Esophagus squamous epithelium (tissue), 5 donors: ENCODE data around the gene SLC25A45. TPM values are rescaled to one million over a fixed set of nuclear protein-coding genes. Genes with fewer than 3 reads are reported as not detected.

Source experiments
- DNase-seq: peaks from one replicate; lab custom pipeline; 2025; lab: John Stamatoyannopoulos, UW
- H3K27ac ChIP-seq, 4 donors: fragments of 200-600 bp; sonication (generic); one replicate each; pipeline ENCODE4 v1.5.1; 2016 to 2019; ENCODE audit warnings: mild to moderate bottlenecking in 1 of 4
- H3K27me3 ChIP-seq, 4 donors: fragments of 200-600 bp; sonication (generic); 1 replicate in 3 of 4; 2 replicates in 1 of 4; pipeline versions ENCODE4 v1.5.1 to v1.6.0; 2017 to 2021; ENCODE audit warnings: antibody characterized with exemption in 1 of 4
- H3K36me3 ChIP-seq, 3 donors: fragments of 200-600 bp; sonication (generic); one replicate each; pipeline ENCODE4 v1.5.1; 2016 to 2019
- H3K4me1 ChIP-seq, 3 donors: fragments of 200-600 bp; sonication (generic); one replicate each; pipeline ENCODE4 v1.5.1; 2017 to 2019
- H3K4me3 ChIP-seq, 4 donors: fragments of 200-600 bp; sonication (generic); 1 replicate in 3 of 4; 2 replicates in 1 of 4; pipeline ENCODE4 v1.5.1; 2016 to 2019; ENCODE audit warnings: mild to moderate bottlenecking in 2 of 4, moderate library complexity in 1 of 4
- H3K9me3 ChIP-seq, 3 donors: fragments of 200-600 bp; sonication (generic); one replicate each; pipeline ENCODE4 v1.5.1; 2016 to 2019
- POLR2A ChIP-seq, 4 donors: fragments of 450-650 bp; IDR thresholded peaks; one replicate each; pipeline ENCODE4 v1.6.1; 2017; ENCODE audit warnings: antibody characterized with exemption in 4 of 4, mild to moderate bottlenecking in 4 of 4, moderate library complexity in 3 of 4
- WGBS, 2 donors: methylation state at CpG; one replicate each; pipeline ENCODE4 v1.1.5; 2018; 5-methylcytosine and 5-hydroxymethylcytosine counted together
- intact Hi-C: fragments of 100-400 bp; cut with DNase I; formaldehyde crosslinking; loops from one replicate; pipeline ENCODE4 v1.15.0; 2022
- total RNA-seq, 4 donors: library from RNA; depleted of rRNA; stranded (reverse); fragments of >200 nt; gene quantifications; one replicate each; pipeline ENCODE4 v1.1.0, GENCODE V29; 2016
- TF ChIP-seq, protein P1 (sequence below), 6 experiments: fragments of 450-650 bp in 4 of 6; fragments of 200-600 bp in 2 of 6; sonication (generic) in 2 of 6; IDR thresholded peaks; one replicate each; pipeline ENCODE4 v1.5.1; 2016 to 2019; ENCODE audit warnings: antibody characterized with exemption in 6 of 6, mild to moderate bottlenecking in 4 of 6, moderate library complexity in 4 of 6
- donor health status: DM: yes; HTN: yes; CAD: no.

The SLC25A45 gene
- total RNA-seq, 4 donors from 2014 or later: 1.9 to 7.7 (median 4.0) TPM

DNA sequence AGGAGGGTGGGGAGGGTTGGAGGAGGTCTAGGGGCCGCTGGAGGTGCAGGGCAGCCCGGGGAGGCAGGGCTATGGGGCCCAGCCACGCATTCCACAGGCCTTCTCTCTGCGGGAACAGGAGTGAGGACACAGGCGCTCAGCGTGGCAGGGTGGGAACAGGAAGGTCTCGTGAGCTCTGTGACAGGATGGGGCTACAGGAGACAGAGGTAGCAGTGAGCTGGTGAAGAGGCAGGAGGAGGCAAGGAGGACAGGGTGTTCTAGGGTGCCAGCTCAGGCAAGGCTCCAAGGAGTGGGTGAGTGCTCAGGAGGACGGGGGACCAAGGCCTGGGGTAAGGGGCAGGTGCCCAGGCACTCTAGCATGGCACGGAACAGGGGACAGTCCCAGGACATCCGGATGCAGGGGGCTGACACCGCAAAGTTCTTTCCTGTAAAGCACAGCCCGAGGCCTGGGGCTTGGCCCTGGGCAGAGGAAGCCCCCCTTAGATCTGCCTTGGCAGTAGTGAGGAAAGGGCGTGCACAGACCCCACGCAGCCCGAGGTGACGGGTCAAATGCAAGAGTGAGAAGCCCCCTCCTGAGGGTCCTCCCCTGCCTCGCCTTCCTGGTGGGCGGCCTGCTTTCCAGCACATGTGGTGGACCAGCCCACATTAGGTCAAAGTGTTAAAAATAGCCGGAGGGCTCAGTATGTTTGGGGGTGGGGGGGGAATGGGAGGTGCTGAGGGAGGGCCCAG is 35.4 kb upstream of the SLC25A45 start:
- DNase-seq: no peak
- WGBS, 2 donors: 13 to 27% methylated on average over 9 to 13 of the region's 19 CpGs
- H3K4me1 ChIP-seq: peaks cover 44 to 74% (median 50%) of the 10 kb centered on the region in 3 donors
- intact Hi-C loops: loop anchor here (5.0 kb wide), 1 partner anchor 36 kb away; the partner anchor contains the start of gene SLC25A45
- H3K27ac ChIP-seq: peak overlapping the region; percentile 99 to 100 (median 100)
- H3K36me3 ChIP-seq: peaks cover 0 to 14% (median 0%) of the 10 kb centered on the region in 3 donors
- H3K27me3 ChIP-seq: no peaks in the 10 kb centered on the region
- peak in 1 of 4 donors; percentile 47 for TF ChIP-seq POLR2A (IDR thresholded peaks at IDR 0.05)
- TF ChIP-seq, protein P1, sequence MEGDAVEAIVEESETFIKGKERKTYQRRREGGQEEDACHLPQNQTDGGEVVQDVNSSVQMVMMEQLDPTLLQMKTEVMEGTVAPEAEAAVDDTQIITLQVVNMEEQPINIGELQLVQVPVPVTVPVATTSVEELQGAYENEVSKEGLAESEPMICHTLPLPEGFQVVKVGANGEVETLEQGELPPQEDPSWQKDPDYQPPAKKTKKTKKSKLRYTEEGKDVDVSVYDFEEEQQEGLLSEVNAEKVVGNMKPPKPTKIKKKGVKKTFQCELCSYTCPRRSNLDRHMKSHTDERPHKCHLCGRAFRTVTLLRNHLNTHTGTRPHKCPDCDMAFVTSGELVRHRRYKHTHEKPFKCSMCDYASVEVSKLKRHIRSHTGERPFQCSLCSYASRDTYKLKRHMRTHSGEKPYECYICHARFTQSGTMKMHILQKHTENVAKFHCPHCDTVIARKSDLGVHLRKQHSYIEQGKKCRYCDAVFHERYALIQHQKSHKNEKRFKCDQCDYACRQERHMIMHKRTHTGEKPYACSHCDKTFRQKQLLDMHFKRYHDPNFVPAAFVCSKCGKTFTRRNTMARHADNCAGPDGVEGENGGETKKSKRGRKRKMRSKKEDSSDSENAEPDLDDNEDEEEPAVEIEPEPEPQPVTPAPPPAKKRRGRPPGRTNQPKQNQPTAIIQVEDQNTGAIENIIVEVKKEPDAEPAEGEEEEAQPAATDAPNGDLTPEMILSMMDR (IDR thresholded peaks at IDR 0.05): no peak
- H3K4me3 ChIP-seq: peak overlapping the region; percentile 5 to 95 (median 84)
- H3K9me3 ChIP-seq: no peaks in the 10 kb centered on the region

- Histone ChIP-seq H3K9me3 (no peaks in the 10 kb centered on the region), H3K4me3 (peak overlapping the region; percentile 18 to 95 (median 84)), H3K27me3 (no peaks in the 10 kb centered on the region), H3K36me3 (peaks cover 4 to 21% (median 5%) of the 10 kb centered on the region in 3 donors), H3K4me1 (peaks cover 44 to 77% (median 50%) of the 10 kb centered on the region in 3 donors), H3K27ac (peak overlapping the region; percentile 99 to 100 (median 100))
- intact Hi-C loops: loop anchor here (5.0 kb wide), 1 partner anchor 35 kb away; the partner anchor contains the start of gene SLC25A45
- WGBS, 2 donors: 17 to 18% methylated on average over 6 to 10 of the region's 14 CpGs
- no peak for TF ChIP-seq POLR2A (IDR thresholded peaks at IDR 0.05)
- TF ChIP-seq, protein P1 (IDR thresholded peaks at IDR 0.05): no peak
- no peak for DNase-seq
These were observed 34.6 kb upstream of the SLC25A45 start for GRCh38 chr11:65416841-65417701.

GRCh38 chr11:65416341-65416824 is 33.9 kb upstream of the SLC25A45 start:
- Histone ChIP-seq H3K4me3 (peak overlapping the region; percentile 18 to 95 (median 84)), H3K27me3 (no peaks in the 10 kb centered on the region), H3K9me3 (no peaks in the 10 kb centered on the region), H3K4me1 (peaks cover 44 to 73% (median 50%) of the 10 kb centered on the region in 3 donors), H3K27ac (peak overlapping the region; percentile 99 to 100 (median 100)), H3K36me3 (peaks cover 10 to 28% (median 11%) of the 10 kb centered on the region in 3 donors)
- WGBS, 2 donors: 0% methylated on average over 2 of the region's 18 CpGs; no CpG with 5 or more reads in 1 of the 2 donors
- TF ChIP-seq POLR2A (IDR thresholded peaks at IDR 0.05): peak in 2 of 4 donors; percentile 16 to 59
- TF ChIP-seq, protein P1 (IDR thresholded peaks at IDR 0.05): peak; percentile 93 to 99 (median 99)
- intact Hi-C loops: loop anchor here (5.0 kb wide), 1 partner anchor 34 kb away; the partner anchor contains the start of gene SLC25A45
- no peak for DNase-seq

DNA sequence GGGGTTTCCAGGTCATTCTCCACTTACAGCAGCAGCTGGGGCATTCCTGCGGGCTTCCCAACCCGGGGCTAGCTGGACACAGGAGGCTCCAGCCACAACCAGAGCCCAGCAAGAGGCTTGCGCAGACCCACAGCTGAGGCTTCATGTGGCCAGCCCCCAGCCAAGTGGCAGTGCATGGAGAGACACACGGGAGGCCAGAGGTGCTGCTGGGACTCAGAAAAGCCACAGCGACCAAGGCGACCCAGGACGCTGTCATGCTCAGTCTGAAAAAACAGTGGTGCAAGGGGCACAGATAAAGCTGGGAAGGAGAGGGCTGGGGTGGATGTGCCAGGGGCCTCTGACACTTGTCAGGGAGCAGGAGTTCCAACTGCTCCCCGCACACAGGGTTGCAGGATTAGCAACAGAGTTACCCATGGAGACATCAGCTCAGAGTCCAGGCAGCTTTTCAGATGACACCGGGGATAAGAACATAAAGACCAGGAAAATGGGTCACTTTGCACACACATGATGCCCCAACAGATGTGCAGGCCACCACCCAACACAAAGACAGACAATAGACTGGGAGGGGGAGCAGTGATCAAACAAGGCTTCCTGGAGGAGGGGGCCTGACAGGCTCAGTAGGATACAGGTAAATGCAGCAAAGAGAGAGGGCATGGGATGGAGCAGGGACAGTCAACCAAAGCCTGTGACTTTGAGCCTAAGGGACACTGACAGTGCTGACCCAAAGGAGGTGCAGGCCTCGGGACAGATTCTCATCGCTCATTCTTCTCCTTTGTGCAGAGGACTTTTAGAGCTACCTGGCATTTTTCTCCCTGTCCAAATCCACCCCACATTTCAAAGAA is 33.3 kb upstream of the SLC25A45 start:
- H3K36me3 ChIP-seq: peaks cover 15 to 35% (median 18%) of the 10 kb centered on the region in 3 donors
- peaks cover 41 to 67% (median 47%) of the 10 kb centered on the region in 3 donors for H3K4me1 ChIP-seq
- H3K9me3 ChIP-seq: no peaks in the 10 kb centered on the region
- peak overlapping the region; percentile 18 to 95 (median 84) for H3K4me3 ChIP-seq
- no peak for TF ChIP-seq POLR2A (IDR thresholded peaks at IDR 0.05)
- TF ChIP-seq, protein P1 (IDR thresholded peaks at IDR 0.05): no peak
- H3K27me3 ChIP-seq: no peaks in the 10 kb centered on the region
- 61 to 81% methylated on average over 7 to 8 of the region's 11 CpGs for WGBS, 2 donors
- H3K27ac ChIP-seq: peak overlapping the region; percentile 99 to 100 (median 100)
- intact Hi-C loops: loop anchor here (5.0 kb wide), 1 partner anchor 33 kb away; the partner anchor contains the start of gene SLC25A45
- DNase-seq: no peak
